Urinary bladder (tissue), 2 donors: Measurements from ENCODE around the gene SNCAIP. TPM values are rescaled to one million over a fixed set of nuclear protein-coding genes. Genes with fewer than 3 reads are reported as not detected.

ENCODE experiments used
- polyA plus RNA-seq: library from polyadenylated mRNA; stranded (reverse); fragments of 200-250 nt; gene quantifications from one replicate; pipeline ENCODE4 v1.2.3, GENCODE V29; 2013
- total RNA-seq: library from RNA; depleted of rRNA; stranded (reverse); fragments of >200 nt; gene quantifications from one replicate; pipeline ENCODE4 v1.2.3, GENCODE V29; 2014
- donor health status: healthy.

The SNCAIP gene
- total and polyA plus RNA-seq, 2 donors = 1.6 to 22.2 TPM

Other genes with a start within 250 kb of the SNCAIP start
- 158 TPM for gene LOX, start 234.0 kb upstream of the SNCAIP start, total RNA-seq
- 15.0 TPM for gene LOX, start 234.0 kb upstream of the SNCAIP start, polyA plus RNA-seq
- gene ZNF474, start 182.7 kb upstream of the SNCAIP start, total RNA-seq = 0.21 TPM
- 0.13 TPM for gene ZNF474, start 182.7 kb upstream of the SNCAIP start, polyA plus RNA-seq